MM.1S (cell line): ENCODE data around the gene SCUBE1.

Experiments
- EZH2 ChIP-seq: fragments of 300-600 bp; sonication (generic); optimal IDR thresholded peaks from 2 replicates; pipeline ENCODE3; 2017; ENCODE audit warnings: low read depth, mild to moderate bottlenecking, antibody characterized with exemption, low read length, mixed read lengths
- EZH2phosphoT487 ChIP-seq: fragments of 300-600 bp; sonication (generic); IDR thresholded peaks from 2 replicates; pipeline ENCODE4 v1.6.1; 2018; ENCODE audit warnings: antibody characterized with exemption, low read length
- TF ChIP-seq, protein P1 (sequence below): fragments of 300-600 bp; sonication (generic); IDR thresholded peaks from 2 replicates; pipeline ENCODE4 v1.5.1; 2016; ENCODE audit warnings: antibody characterized with exemption, low read length, mixed read lengths

DNA sequence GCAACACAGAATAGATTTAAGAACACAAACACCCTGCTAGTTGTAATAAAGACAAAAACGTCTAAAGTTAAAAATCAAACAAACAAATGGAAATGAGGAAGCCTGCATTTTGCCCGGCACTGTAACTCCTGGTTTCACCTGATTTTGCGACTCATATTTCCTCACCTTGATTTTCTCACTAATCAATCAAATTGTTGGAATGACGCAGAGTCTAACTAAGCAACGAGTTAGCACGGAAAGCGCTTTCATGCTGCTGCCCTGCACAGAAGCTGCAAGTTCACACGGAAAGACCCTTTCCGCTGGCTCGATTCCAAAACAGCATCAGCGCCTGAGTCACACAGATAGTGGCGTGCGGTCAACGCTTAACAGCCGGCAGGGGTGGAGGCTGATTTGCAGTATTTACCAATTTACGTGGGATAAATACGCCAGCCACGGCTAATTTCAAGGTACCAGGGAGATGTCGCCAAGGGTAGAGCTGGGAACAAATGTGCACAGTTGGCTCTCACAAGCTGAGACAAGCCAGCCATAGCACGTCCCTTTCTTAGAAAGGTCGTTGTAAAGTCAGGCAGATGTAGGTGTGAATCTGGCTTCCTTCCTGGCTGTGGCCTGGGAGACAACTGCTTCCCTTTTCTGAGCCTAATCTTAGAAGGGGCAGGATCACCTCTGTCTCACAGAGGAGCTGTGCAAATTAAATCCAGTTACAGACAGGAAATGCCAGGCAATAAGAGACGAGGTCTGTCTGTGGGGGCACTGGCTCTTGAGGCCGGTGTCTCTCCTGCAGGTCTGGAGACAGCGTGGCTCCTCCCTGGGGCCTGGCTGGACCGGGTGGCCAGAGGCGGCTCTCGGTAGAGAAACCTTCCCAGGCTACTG, 79.3 kb downstream of the SCUBE1 start:
- TF ChIP-seq, protein P1, sequence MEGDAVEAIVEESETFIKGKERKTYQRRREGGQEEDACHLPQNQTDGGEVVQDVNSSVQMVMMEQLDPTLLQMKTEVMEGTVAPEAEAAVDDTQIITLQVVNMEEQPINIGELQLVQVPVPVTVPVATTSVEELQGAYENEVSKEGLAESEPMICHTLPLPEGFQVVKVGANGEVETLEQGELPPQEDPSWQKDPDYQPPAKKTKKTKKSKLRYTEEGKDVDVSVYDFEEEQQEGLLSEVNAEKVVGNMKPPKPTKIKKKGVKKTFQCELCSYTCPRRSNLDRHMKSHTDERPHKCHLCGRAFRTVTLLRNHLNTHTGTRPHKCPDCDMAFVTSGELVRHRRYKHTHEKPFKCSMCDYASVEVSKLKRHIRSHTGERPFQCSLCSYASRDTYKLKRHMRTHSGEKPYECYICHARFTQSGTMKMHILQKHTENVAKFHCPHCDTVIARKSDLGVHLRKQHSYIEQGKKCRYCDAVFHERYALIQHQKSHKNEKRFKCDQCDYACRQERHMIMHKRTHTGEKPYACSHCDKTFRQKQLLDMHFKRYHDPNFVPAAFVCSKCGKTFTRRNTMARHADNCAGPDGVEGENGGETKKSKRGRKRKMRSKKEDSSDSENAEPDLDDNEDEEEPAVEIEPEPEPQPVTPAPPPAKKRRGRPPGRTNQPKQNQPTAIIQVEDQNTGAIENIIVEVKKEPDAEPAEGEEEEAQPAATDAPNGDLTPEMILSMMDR: no peak
- TF ChIP-seq EZH2phosphoT487 (no peak), EZH2 (no peak)
